Loucy (cell line): ENCODE measurements around the gene COL20A1.

Experiments used
- EZH2phosphoT487 ChIP-seq: fragments of 200-600 bp; IDR thresholded peaks from 2 replicates; pipeline ENCODE4 v1.6.1; 2018; ENCODE audit warnings: antibody characterized with exemption, mild to moderate bottlenecking, moderate library complexity, borderline replicate concordance
- TF ChIP-seq, protein P1 (sequence below): fragments of 200-600 bp; sonication (generic); conservative IDR thresholded peaks from 2 replicates; pipeline ENCODE4 v1.5.1; 2014; ENCODE audit warnings: mild to moderate bottlenecking, antibody characterized with exemption, low read length

DNA sequence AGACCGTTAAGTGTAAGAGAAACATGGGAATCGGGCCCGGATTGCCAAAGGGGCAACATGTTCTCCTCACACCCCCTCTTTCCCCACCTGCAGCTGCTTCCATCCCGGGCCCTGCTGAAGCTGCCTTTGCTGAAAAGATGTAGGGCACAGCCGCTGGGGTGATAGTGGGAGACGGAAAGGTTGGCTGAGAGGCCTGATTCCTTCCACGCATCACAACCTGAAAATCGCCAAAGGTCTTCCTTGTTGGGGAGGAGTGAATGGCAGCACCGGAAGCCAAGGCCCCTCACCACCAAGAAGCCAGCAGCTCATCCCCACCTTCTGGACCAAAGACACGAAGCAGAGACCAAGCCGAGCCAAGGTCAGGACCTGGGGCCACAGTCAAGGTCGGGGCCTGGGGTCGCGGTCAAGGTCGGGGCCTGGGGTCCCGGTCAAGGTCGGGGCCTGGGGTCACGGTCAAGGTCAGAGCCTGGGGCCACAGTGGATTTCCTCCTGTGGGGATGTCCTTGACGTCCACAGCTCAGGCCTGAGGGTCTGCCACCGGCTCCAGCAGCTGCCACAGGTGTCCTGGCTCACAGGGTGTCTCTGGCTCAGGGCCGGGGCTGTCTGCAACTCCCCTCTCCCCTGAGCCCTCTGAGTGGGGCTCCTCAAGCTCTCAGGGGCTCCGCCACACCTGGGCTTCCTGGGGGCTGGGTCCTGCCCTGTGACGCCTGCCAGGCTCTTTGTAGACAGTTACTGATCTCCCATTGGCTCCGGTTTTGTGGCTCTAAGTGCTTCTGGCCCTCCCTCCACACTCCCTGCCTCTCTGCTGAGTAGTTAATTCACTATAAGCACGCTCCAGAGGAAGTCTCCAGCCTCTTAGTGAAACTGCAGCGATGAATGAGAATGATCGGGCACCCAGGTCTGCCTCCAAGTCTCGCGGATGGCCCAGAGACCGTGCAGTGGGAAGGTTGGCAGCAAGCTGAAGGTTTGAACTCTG lies 73.7 kb downstream of the COL20A1 start:
- TF ChIP-seq, protein P1, sequence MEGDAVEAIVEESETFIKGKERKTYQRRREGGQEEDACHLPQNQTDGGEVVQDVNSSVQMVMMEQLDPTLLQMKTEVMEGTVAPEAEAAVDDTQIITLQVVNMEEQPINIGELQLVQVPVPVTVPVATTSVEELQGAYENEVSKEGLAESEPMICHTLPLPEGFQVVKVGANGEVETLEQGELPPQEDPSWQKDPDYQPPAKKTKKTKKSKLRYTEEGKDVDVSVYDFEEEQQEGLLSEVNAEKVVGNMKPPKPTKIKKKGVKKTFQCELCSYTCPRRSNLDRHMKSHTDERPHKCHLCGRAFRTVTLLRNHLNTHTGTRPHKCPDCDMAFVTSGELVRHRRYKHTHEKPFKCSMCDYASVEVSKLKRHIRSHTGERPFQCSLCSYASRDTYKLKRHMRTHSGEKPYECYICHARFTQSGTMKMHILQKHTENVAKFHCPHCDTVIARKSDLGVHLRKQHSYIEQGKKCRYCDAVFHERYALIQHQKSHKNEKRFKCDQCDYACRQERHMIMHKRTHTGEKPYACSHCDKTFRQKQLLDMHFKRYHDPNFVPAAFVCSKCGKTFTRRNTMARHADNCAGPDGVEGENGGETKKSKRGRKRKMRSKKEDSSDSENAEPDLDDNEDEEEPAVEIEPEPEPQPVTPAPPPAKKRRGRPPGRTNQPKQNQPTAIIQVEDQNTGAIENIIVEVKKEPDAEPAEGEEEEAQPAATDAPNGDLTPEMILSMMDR, result no peak
- no peak for TF ChIP-seq EZH2phosphoT487
